Neutrophil (primary cell): Measurements from ENCODE around the gene TIMM8B.
"Not testable (repeated sequence)": the region's sequence is repeated elsewhere in the genome, so short reads cannot be mapped to it uniquely, and the experiment has no call there.

Source experiments
- H3K27ac ChIP-seq: fragments of 200-600 bp; sonication (generic); 2 replicates; pipeline ENCODE4 v1.5.1; 2016; ENCODE audit warnings: mild to moderate bottlenecking, moderate library complexity
- H3K27me3 ChIP-seq: fragments of 200-600 bp; sonication (generic); 2 replicates; pipeline ENCODE4 v1.6.0; 2016; ENCODE audit warnings: mild to moderate bottlenecking
- H3K36me3 ChIP-seq: fragments of 200-600 bp; sonication (generic); 2 replicates; pipeline ENCODE4 v1.5.1; 2017
- H3K4me1 ChIP-seq, 2 experiments: fragments of 200-600 bp in 1 of 2; sonication (generic) in 1 of 2; 1 replicate in 1 of 2; 2 replicates in 1 of 2; pipeline versions ENCODE4 v1.5.1 to v1.6.1; 2013 to 2016; ENCODE audit warnings: low read depth in 1 of 2, low read length in 1 of 2, mild to moderate bottlenecking in 1 of 2, moderate library complexity in 1 of 2; ENCODE audit not compliant: control insufficient read depth in 1 of 2, insufficient read depth in 1 of 2
- H3K4me3 ChIP-seq, 2 experiments: fragments of 200-600 bp in 1 of 2; sonication (generic) in 1 of 2; 1 replicate in 1 of 2; 2 replicates in 1 of 2; pipeline ENCODE4 v1.5.1; 2013 to 2016; ENCODE audit warnings: low read depth in 1 of 2, low read length in 1 of 2, mild to moderate bottlenecking in 1 of 2, moderate library complexity in 1 of 2
- H3K9me3 ChIP-seq: fragments of 200-600 bp; sonication (generic); 2 replicates; pipeline ENCODE4 v1.5.1; 2016
- TF ChIP-seq, protein P1 (sequence below): fragments of 200-600 bp; sonication (generic); IDR thresholded peaks from 2 replicates; pipeline ENCODE4 v1.5.1; 2016; ENCODE audit warnings: antibody characterized with exemption

TIMM8B gene

GRCh38 chr11:112050721-112051120, 35.8 kb downstream of the TIMM8B start:
- no peak overlapping the region for H3K4me3 ChIP-seq
- no peak overlapping the region for H3K27ac ChIP-seq
- peaks cover 44% of the 10 kb centered on the region for H3K36me3 ChIP-seq
- no peaks in the 10 kb centered on the region for H3K9me3 ChIP-seq
- H3K4me1 ChIP-seq, result no peaks in the 10 kb centered on the region
- no peaks in the 10 kb centered on the region for H3K27me3 ChIP-seq
- TF ChIP-seq, protein P1, sequence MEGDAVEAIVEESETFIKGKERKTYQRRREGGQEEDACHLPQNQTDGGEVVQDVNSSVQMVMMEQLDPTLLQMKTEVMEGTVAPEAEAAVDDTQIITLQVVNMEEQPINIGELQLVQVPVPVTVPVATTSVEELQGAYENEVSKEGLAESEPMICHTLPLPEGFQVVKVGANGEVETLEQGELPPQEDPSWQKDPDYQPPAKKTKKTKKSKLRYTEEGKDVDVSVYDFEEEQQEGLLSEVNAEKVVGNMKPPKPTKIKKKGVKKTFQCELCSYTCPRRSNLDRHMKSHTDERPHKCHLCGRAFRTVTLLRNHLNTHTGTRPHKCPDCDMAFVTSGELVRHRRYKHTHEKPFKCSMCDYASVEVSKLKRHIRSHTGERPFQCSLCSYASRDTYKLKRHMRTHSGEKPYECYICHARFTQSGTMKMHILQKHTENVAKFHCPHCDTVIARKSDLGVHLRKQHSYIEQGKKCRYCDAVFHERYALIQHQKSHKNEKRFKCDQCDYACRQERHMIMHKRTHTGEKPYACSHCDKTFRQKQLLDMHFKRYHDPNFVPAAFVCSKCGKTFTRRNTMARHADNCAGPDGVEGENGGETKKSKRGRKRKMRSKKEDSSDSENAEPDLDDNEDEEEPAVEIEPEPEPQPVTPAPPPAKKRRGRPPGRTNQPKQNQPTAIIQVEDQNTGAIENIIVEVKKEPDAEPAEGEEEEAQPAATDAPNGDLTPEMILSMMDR, result no peak

DNA sequence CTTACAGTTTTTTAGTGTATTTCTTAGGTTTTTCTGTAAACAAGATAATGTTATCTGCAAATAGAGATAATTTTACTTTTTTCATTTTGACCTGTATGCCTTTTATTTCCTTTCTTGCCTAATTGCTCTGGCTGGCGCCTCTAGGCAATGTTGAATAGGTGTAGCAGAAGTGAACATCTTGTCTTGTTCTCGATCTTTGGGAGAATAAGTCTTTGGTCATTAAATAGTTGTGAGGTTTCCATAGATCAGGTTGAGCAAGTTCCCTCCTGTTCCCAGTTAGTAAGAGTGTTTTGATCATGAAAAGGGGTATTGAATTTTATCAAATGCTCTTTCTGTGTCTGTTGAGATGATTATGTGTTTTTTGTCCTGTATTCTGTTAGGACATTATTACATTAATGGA, 36.8 kb downstream of the TIMM8B start:
- H3K4me3 ChIP-seq, result no peak overlapping the region
- TF ChIP-seq, protein P1, result no peak
- peaks cover 51% of the 10 kb centered on the region for H3K36me3 ChIP-seq
- H3K27me3 ChIP-seq, result no peaks in the 10 kb centered on the region
- no peaks in the 10 kb centered on the region for H3K9me3 ChIP-seq
- no peaks in the 10 kb centered on the region for H3K4me1 ChIP-seq
- H3K27ac ChIP-seq, result no peak overlapping the region

DNA sequence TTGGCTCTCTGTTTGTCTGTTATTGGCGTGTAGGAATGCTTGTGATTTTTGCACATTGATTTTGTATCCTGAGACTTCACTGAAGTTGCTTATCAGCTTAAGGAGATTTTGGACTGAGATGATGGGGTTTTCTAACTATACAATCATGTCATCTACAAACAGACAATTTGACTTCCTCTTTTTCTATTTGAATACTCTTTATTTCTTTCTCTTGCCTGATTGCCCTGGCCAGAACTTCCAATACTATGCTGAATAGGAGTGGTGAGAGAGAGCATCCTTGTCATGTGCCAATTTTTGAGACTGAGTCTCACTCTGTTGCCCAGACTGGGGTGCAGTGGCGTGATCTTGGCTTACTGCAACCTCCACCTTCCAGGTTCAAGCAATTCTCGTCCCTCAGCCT, 38.3 kb downstream of the TIMM8B start:
- not testable (repeated sequence) for H3K4me1 ChIP-seq, H3K27me3 ChIP-seq, H3K4me3 ChIP-seq, H3K9me3 ChIP-seq, H3K27ac ChIP-seq
- H3K36me3 ChIP-seq, result peaks cover 37% of the 10 kb centered on the region

- not testable (repeated sequence) for H3K27me3 ChIP-seq, H3K4me3 ChIP-seq, H3K4me1 ChIP-seq, H3K27ac ChIP-seq, H3K9me3 ChIP-seq
- peaks cover 21% of the 10 kb centered on the region for H3K36me3 ChIP-seq
Measured at GRCh38 chr11:112046647-112047046, 39.9 kb downstream of the TIMM8B start.

- TF ChIP-seq, protein P1, result no peak
- H3K36me3 ChIP-seq, result peaks cover 16% of the 10 kb centered on the region
- H3K4me3 ChIP-seq, result no peak overlapping the region
- no peak overlapping the region for H3K27ac ChIP-seq
- no peaks in the 10 kb centered on the region for H3K4me1 ChIP-seq
- no peaks in the 10 kb centered on the region for H3K9me3 ChIP-seq
- H3K27me3 ChIP-seq, result no peaks in the 10 kb centered on the region
Measured at GRCh38 chr11:112044961-112045360, 41.6 kb downstream of the TIMM8B start.

- Histone ChIP-seq H3K27me3 (no peaks in the 10 kb centered on the region), H3K4me1 (no peaks in the 10 kb centered on the region), H3K9me3 (no peaks in the 10 kb centered on the region), H3K36me3 (peaks cover 33% of the 10 kb centered on the region), H3K4me3 (no peak overlapping the region), H3K27ac (no peak overlapping the region)
- TF ChIP-seq, protein P1, result no peak
Measured at GRCh38 chr11:112042961-112043304, 43.6 kb downstream of the TIMM8B start.
